ENCODE measurements around the gene PAM.
"Not testable (repeated sequence)": the region's sequence is repeated elsewhere in the genome, so short reads cannot be mapped to it uniquely, and the experiment has no call there.

Gene PAM

GRCh38 chr5:102975457-102976182, 220.5 kb downstream of the PAM start:
- in situ Hi-C loops (cut with MboI; ENCODE audit: low sequenced_read_pairs): no loop called here

DNA sequence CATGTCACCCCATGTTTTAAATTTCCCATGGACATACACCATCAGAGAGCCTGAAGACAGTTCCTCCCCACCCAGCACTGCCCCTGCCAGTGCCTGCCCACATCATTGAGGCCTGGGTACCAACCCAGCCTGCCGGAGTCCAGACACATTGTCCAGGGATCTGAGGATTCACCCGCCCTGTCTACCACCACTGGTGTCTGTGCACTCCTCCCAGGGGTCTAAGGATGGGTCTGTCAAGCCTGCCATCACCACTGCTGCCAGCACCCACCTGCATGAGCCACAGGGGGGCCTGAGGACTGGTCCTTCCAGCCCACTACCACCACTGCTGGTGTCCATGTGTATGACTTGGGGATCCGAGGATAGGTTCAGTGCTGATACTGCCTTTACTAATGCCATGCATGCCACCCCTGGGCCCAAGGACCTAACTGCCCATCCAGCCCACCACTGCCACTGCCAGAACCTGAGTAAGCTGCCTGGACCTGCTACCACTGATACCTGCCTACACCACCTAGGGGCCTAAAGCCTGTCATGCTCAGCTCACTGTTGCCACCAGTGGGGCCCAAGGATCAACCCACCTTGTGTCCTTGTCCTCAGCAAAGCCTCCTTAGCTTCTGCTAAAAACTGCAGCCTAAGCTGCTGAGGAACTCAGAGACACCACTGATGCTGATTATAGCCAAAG, 227.0 kb downstream of the PAM start:
- in situ Hi-C loops (cut with MboI; ENCODE audit: low sequenced_read_pairs): no loop called here

GRCh38 chr5:102986074-102986473, 231.0 kb downstream of the PAM start:
- in situ Hi-C loops (cut with MboI; ENCODE audit: low sequenced_read_pairs): no loop called here

GRCh38 chr5:102988459-102988858, 233.4 kb downstream of the PAM start:
- in situ Hi-C loops (cut with MboI; ENCODE audit: low sequenced_read_pairs): no loop called here

DNA sequence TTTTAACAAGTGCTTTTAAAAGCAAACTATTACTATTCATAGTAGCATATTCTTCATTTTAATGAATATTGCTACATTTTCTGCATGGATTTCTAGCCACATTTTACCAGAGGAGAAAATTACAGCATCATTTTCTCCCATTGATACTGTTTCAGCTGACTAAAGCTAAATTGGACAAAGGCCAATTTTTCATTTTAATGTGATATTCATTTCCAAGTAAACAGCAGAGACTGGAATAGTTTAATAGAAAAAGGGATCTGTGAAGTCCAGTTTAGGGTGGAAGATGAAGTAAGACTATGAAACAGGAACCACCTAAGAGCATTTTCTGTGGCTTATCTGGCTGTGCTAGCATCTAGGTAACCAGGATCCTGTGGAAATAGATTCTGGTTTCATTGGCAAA, 236.7 kb downstream of the PAM start:
- in situ Hi-C loops (cut with MboI; ENCODE audit: low sequenced_read_pairs): no loop called here

- in situ Hi-C loops (cut with MboI; ENCODE audit: low sequenced_read_pairs): no loop called here
These were observed 241.0 kb downstream of the PAM start for GRCh38 chr5:102996011-102996575.

- in situ Hi-C loops (cut with MboI; ENCODE audit: low sequenced_read_pairs): no loop called here
These were observed 243.1 kb downstream of the PAM start for GRCh38 chr5:102998224-102998623.

DNA sequence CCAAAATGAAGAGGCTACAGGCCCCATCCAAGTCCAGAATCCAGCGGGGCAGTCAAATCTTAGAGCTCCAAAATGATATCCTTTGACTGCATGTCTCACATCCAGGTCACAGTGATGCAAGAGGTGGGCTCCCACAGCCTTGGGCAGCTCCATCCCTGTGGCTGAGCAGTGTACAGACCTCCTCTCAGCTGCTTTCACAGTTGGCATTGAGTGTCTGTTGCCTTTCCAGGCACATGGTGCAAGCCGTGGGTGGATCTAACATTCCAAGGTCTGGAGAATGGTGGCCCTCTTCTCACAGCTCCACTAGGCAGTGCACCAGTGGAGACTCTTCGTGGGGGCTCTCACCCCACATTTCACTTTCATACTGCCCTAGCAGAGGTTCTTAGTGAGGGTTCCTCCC, 244.1 kb downstream of the PAM start:
- in situ Hi-C loops (cut with MboI; ENCODE audit: low sequenced_read_pairs): no loop called here

GRCh38 chr5:102999621-103000020, 244.5 kb downstream of the PAM start:
- in situ Hi-C loops (cut with MboI; ENCODE audit: low sequenced_read_pairs): not testable (repeated sequence)

DNA sequence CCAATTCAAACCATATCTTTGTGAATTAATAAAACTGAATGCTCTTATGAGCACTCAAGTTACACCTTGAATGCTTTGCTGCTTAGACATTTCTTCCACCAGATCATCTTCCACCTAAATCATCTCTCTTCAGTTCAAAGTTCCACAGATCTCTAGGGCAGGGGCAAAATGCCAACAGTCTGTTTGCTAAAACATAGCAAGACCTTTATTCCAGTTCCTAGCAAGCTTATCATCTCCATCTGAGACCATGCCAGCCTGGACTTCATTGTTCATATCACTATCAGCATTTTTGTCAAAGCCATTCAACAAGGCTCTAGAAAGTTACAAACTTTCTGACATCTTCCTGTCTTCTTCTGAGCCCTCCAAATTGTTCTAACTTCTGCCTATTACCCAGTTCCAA, 245.0 kb downstream of the PAM start:
- in situ Hi-C loops (cut with MboI; ENCODE audit: low sequenced_read_pairs): no loop called here

DNA sequence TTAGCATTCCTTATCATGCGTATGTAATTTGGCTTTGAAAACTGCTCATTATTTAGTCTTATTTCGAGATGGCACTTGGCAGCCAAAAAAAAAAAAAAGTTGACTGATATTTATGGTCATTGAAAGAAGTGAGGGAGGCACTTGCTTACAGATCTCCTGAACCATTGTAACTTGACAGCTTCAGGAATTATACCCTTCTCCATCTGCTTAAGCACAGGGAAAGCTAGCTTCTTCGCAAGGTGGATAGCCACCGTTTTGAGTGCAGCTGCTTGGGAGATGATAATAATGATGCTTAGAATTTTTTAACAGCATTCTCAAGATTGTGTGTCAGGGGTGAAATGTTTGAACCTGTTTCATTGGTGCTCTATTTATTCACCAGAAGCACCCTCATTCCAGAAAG, 248.8 kb downstream of the PAM start:
- in situ Hi-C loops (cut with MboI; ENCODE audit: low sequenced_read_pairs): no loop called here

GRCh38 chr5:103005276-103005675, 250.2 kb downstream of the PAM start:
- in situ Hi-C loops (cut with MboI; ENCODE audit: low sequenced_read_pairs): no loop called here

GRCh38 chr5:103006921-103007320, 251.8 kb downstream of the PAM start:
- in situ Hi-C loops (cut with MboI; ENCODE audit: low sequenced_read_pairs): no loop called here

- in situ Hi-C loops (cut with MboI; ENCODE audit: low sequenced_read_pairs): no loop called here
These were observed 255.1 kb downstream of the PAM start for GRCh38 chr5:103010168-103010567.

- in situ Hi-C loops (cut with MboI; ENCODE audit: low sequenced_read_pairs): no loop called here
These were observed 258.9 kb downstream of the PAM start for GRCh38 chr5:103013933-103014552.

- in situ Hi-C loops (cut with MboI; ENCODE audit: low sequenced_read_pairs): no loop called here
These were observed 259.9 kb downstream of the PAM start for GRCh38 chr5:103014983-103015382.

- in situ Hi-C loops (cut with MboI; ENCODE audit: low sequenced_read_pairs): no loop called here
These were observed 261.1 kb downstream of the PAM start for GRCh38 chr5:103016167-103016566.

- in situ Hi-C loops (cut with MboI; ENCODE audit: low sequenced_read_pairs): no loop called here
These were observed 264.7 kb downstream of the PAM start for GRCh38 chr5:103019804-103020203.

- in situ Hi-C loops (cut with MboI; ENCODE audit: low sequenced_read_pairs): no loop called here
These were observed 266.2 kb downstream of the PAM start for GRCh38 chr5:103021314-103021713.

DNA sequence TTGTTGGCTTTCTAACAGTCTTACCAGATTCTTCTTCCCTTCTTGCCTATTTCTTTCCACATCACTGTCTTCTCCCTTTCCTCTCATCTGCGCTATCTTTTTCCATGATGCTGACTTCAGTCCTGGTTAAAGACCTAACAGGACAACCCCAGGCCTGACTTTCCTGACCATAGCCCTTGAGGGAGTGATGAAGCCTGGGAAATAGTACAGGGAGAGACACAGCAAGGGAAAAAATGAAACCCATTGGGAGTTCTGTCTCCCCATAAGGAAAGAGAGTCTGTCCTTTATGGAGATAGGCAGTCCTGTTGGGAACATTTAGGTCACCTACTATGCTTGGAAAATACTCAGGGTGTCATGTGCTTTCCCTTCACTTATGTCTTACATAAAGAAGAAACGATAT, 272.2 kb downstream of the PAM start:
- in situ Hi-C loops (cut with MboI; ENCODE audit: low sequenced_read_pairs): no loop called here

GRCh38 chr5:103031607-103032006, 276.5 kb downstream of the PAM start:
- in situ Hi-C loops (cut with MboI; ENCODE audit: low sequenced_read_pairs): no loop called here

- in situ Hi-C loops (cut with MboI; ENCODE audit: low sequenced_read_pairs): no loop called here
These were observed 278.6 kb downstream of the PAM start for GRCh38 chr5:103033696-103034095.
